GM23338 (cell line): ENCODE measurements around the gene ARID1B. TPM values are rescaled to one million over a fixed set of nuclear protein-coding genes. Genes with fewer than 3 reads are reported as not detected.

Experiments used
- ATAC-seq: fragments of 200-7000 bp; cut with Tn5 transposase; 3 replicates; pipeline ENCODE4 v1.9.1; 2020
- DNase-seq: peaks from one replicate; pipeline ENCODE4 v3.0.0-alpha.2; 2015; ENCODE audit warnings: low spot score
- H2AFZ ChIP-seq: fragments of 200-600 bp; sonication (generic); 2 replicates; pipeline ENCODE4 v1.8.0; 2016; ENCODE audit warnings: antibody characterized with exemption, mild to moderate bottlenecking, moderate library complexity
- H3F3A ChIP-seq: fragments of 200-600 bp; sonication (generic); replicated peaks from 2 replicates; pipeline ENCODE4 v1.8.0; 2017; ENCODE audit warnings: antibody characterized with exemption, mixed run types, low read depth
- H3K27ac ChIP-seq: fragments of 200-600 bp; sonication (generic); 2 replicates; pipeline ENCODE4 v1.6.1; 2016; ENCODE audit warnings: low read depth
- H3K27me3 ChIP-seq: fragments of 200-600 bp; sonication (generic); 2 replicates; pipeline ENCODE4 v1.8.0; 2016; ENCODE audit warnings: mild to moderate bottlenecking, mixed run types, moderate library complexity; ENCODE audit not compliant: insufficient read depth
- H3K36me3 ChIP-seq: fragments of 200-600 bp; sonication (generic); 2 replicates; pipeline ENCODE4 v1.8.0; 2016; ENCODE audit warnings: mild to moderate bottlenecking; ENCODE audit not compliant: insufficient read depth
- H3K4me1 ChIP-seq: fragments of 200-600 bp; sonication (generic); 2 replicates; pipeline ENCODE4 v1.8.0; 2016; ENCODE audit warnings: mild to moderate bottlenecking, moderate library complexity; ENCODE audit not compliant: insufficient read depth
- H3K4me2 ChIP-seq: fragments of 200-600 bp; sonication (generic); 2 replicates; pipeline ENCODE4 v1.7.1; 2017; ENCODE audit warnings: mixed run types
- H3K4me3 ChIP-seq: fragments of 200-600 bp; sonication (generic); 2 replicates; pipeline ENCODE4 v1.6.1; 2016; ENCODE audit warnings: mixed run types
- H3K79me2 ChIP-seq: fragments of 200-600 bp; sonication (generic); replicated peaks from 2 replicates; pipeline ENCODE4 v1.8.0; 2017; ENCODE audit warnings: mild to moderate bottlenecking; ENCODE audit not compliant: insufficient read depth
- H3K9me2 ChIP-seq: fragments of 200-600 bp; sonication (generic); 2 replicates; pipeline ENCODE4 v1.8.0; 2017; ENCODE audit not compliant: insufficient read depth
- H4K20me1 ChIP-seq: fragments of 200-600 bp; sonication (generic); replicated peaks from 2 replicates; pipeline ENCODE4 v1.8.0; 2017; ENCODE audit warnings: mild to moderate bottlenecking; ENCODE audit not compliant: insufficient read depth
- H3K27ac Mint-ChIP-seq: 2 replicates; pipeline ENCODE4 v1.8.0; 2020; ENCODE audit warnings: inconsistent platforms, mild to moderate bottlenecking, moderate library complexity, mixed read lengths
- H3K27me3 Mint-ChIP-seq: 3 replicates; pipeline ENCODE4 v1.8.0; 2022; ENCODE audit warnings: low read depth, mild to moderate bottlenecking, moderate library complexity, mixed read lengths, inconsistent platforms; ENCODE audit not compliant: insufficient read depth, poor library complexity
- H3K36me3 Mint-ChIP-seq: 3 replicates; pipeline ENCODE4 v1.8.0; 2021; ENCODE audit warnings: low read depth, mild to moderate bottlenecking, inconsistent platforms, moderate library complexity, mixed read lengths
- H3K4me1 Mint-ChIP-seq: 3 replicates; pipeline ENCODE4 v1.8.0; 2020; ENCODE audit warnings: mild to moderate bottlenecking, inconsistent platforms, mixed read lengths
- H3K4me3 Mint-ChIP-seq: 3 replicates; pipeline ENCODE4 v1.8.0; 2021; ENCODE audit warnings: moderate library complexity, mild to moderate bottlenecking, inconsistent platforms, mixed read lengths
- H3K9me3 Mint-ChIP-seq: 3 replicates; pipeline ENCODE4 v1.8.0; 2020; ENCODE audit warnings: moderate library complexity, mild to moderate bottlenecking, inconsistent platforms, mixed read lengths
- CREB1 ChIP-seq: fragments of 250-450 bp; sonication (Bioruptor Pico); IDR thresholded peaks from 2 replicates; pipeline ENCODE4 v1.5.0; 2020; ENCODE audit warnings: low read depth, mild to moderate bottlenecking, moderate library complexity
- EZH2 ChIP-seq: fragments of 200-600 bp; sonication (generic); IDR thresholded peaks from one replicate; pipeline ENCODE4 v1.8.0; 2017; ENCODE audit warnings: antibody characterized with exemption, mild to moderate bottlenecking, low read depth; ENCODE audit not compliant: unreplicated experiment
- EZH2phosphoT487 ChIP-seq: fragments of 200-600 bp; sonication (generic); IDR thresholded peaks from one replicate; pipeline ENCODE4 v1.8.1; 2018; ENCODE audit warnings: antibody characterized with exemption; ENCODE audit not compliant: unreplicated experiment
- JUNB ChIP-seq: IDR thresholded peaks from one replicate; pipeline ENCODE4 v1.6.1; 2016; ENCODE audit warnings: antibody characterized with exemption; ENCODE audit not compliant: unreplicated experiment
- NANOG ChIP-seq: IDR thresholded peaks from 2 replicates; pipeline ENCODE4 v1.6.1; 2016; ENCODE audit warnings: antibody characterized with exemption, borderline replicate concordance
- POLR2AphosphoS5 ChIP-seq: IDR thresholded peaks from 2 replicates; pipeline ENCODE4 v1.6.1; 2016; ENCODE audit warnings: antibody characterized with exemption, low read depth
- REST ChIP-seq: IDR thresholded peaks from one replicate; pipeline ENCODE4 v1.6.1; 2018; ENCODE audit warnings: antibody characterized with exemption; ENCODE audit not compliant: unreplicated experiment
- ZNF114 ChIP-seq: fragments of 250-450 bp; sonication (Bioruptor Pico); IDR thresholded peaks from 2 replicates; pipeline ENCODE4 v1.5.0; 2020; ENCODE audit warnings: mild to moderate bottlenecking, moderate library complexity
- polyA plus RNA-seq: library from polyadenylated mRNA; unstranded; fragments of >200 nt; fragmentation: Nextera tagmentation; extraction: Ambion mirVana; gene quantifications from 2 replicates; pipeline ENCODE4 v1.2.1, GENCODE V29; 2016
- total RNA-seq: library from RNA; depleted of rRNA; stranded (reverse); fragments of >200 nt; shearing (Covaris generic); gene quantifications from 2 replicates; pipeline ENCODE4 v1.2.3, GENCODE V29; 2014
- TF ChIP-seq, protein P1 (sequence below), 2 experiments: fragments of 200-600 bp in 1 of 2; sonication (generic) in 1 of 2; conservative IDR thresholded peaks; 2 replicates each; pipeline versions ENCODE4 v1.5.1 to v1.6.1; 2016 to 2017; ENCODE audit warnings: antibody characterized with exemption in 2 of 2, low read depth in 2 of 2, mild to moderate bottlenecking in 2 of 2, moderate library complexity in 1 of 2

ARID1B gene
- total and polyA plus RNA-seq, 2 experiments from 2014 or later, result 59.3 to 72.2 TPM

DNA sequence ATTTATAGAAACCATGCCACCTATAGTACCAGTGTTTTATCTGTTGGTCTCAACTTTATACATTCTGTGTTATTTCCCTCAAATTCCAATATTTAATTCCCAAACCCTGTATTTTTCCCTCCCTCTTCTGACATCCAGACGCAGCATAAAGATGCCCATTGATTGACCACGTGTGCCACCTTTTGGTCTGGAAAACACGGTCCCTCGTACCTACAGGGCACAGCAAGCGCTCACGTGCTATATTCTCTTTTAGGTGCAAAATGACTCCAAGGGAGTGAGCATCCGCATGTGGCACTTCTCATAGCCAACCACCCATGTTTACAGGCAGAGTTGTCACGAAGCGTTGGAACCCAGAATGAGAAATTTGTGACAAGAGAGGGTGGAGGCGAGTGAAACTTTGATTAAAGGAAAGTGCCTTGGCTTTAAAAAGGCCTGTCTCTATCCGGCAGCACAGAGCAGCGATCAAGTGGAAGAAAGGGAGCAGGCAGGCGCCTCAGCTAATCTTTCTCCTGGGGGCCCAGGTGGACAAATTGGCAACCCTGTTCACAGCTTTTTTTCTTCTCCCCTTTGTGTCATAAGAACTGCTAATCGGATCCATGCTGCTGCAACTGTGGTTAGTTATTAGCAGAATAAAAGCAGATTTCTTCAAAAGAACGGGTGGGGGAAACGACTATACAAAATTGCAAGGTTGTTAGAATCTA, 320.2 kb downstream of the ARID1B start:
- Histone ChIP-seq H3K4me1 (no peaks in the 10 kb centered on the region), H3K4me3 (no peak overlapping the region), H3K9me2 (no peaks in the 10 kb centered on the region), H3K27ac (peak overlapping the region; percentile 22; the same call in 1 of the 2 replicates), H3K36me3 (no peaks in the 10 kb centered on the region), H3F3A (no peaks in the 10 kb centered on the region), H3K27me3 (no peaks in the 10 kb centered on the region), H3K4me2 (no peak overlapping the region), H2AFZ (no peak overlapping the region), H4K20me1 (peaks cover 6% of the 10 kb centered on the region; the same call in 1 of the 2 replicates), H3K79me2 (peaks cover 1% of the 10 kb centered on the region; the same call in 1 of the 2 replicates)
- H3K36me3 Mint-ChIP-seq, result no peaks in the 10 kb centered on the region
- DNase-seq (no peak), ATAC-seq (no peak)
- H3K27ac Mint-ChIP-seq, result peak overlapping the region; percentile 34
- no peaks in the 10 kb centered on the region for H3K9me3 Mint-ChIP-seq
- H3K27me3 Mint-ChIP-seq, result peaks cover 2% of the 10 kb centered on the region
- H3K4me3 Mint-ChIP-seq, result no peak overlapping the region
- H3K4me1 Mint-ChIP-seq, result peaks cover 32% of the 10 kb centered on the region
- no peak for TF ChIP-seq EZH2phosphoT487
- TF ChIP-seq CREB1 (CRISPR knock-in tag), result no peak
- no peak for TF ChIP-seq JUNB

DNA sequence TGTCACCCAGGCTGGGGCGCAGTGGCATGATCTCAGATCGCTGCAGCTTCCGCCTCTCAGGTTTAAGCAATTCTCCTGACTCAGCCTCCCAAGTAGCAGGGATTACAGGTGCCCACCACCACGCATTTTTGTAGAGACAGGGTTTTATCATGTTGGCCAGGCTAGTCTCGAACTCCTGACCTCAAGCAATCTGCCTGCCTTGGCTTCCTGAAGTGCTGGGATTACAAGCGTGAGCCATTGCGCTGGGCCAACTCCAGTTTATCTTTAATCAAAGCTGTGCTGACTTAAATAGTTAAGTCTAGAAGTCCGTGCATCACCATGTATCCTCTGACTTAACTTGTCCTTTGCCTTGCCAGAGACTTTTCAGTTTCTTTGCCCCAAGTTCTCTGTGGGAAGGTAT, 321.8 kb downstream of the ARID1B start:
- DNase-seq (no peak), ATAC-seq (no peak)
- H3K79me2 ChIP-seq, result no peaks in the 10 kb centered on the region
- no peaks in the 10 kb centered on the region for H3K27me3 ChIP-seq
- no peak overlapping the region for H3K4me2 ChIP-seq
- Mint-ChIP-seq H3K4me1 (peaks cover 23% of the 10 kb centered on the region), H3K9me3 (no peaks in the 10 kb centered on the region), H3K27ac (no peak overlapping the region), H3K27me3 (peaks cover 2% of the 10 kb centered on the region), H3K4me3 (no peak overlapping the region), H3K36me3 (no peaks in the 10 kb centered on the region)
- TF ChIP-seq EZH2 (no peak), NANOG (no peak)
- peaks cover 6% of the 10 kb centered on the region; the same call in 1 of the 2 replicates for H4K20me1 ChIP-seq
- no peak overlapping the region for H3K27ac ChIP-seq
- no peaks in the 10 kb centered on the region for H3F3A ChIP-seq
- no peaks in the 10 kb centered on the region for H3K9me2 ChIP-seq
- no peaks in the 10 kb centered on the region for H3K4me1 ChIP-seq
- H3K4me3 ChIP-seq, result no peak overlapping the region
- H3K36me3 ChIP-seq, result no peaks in the 10 kb centered on the region
- H2AFZ ChIP-seq, result no peak overlapping the region

DNA sequence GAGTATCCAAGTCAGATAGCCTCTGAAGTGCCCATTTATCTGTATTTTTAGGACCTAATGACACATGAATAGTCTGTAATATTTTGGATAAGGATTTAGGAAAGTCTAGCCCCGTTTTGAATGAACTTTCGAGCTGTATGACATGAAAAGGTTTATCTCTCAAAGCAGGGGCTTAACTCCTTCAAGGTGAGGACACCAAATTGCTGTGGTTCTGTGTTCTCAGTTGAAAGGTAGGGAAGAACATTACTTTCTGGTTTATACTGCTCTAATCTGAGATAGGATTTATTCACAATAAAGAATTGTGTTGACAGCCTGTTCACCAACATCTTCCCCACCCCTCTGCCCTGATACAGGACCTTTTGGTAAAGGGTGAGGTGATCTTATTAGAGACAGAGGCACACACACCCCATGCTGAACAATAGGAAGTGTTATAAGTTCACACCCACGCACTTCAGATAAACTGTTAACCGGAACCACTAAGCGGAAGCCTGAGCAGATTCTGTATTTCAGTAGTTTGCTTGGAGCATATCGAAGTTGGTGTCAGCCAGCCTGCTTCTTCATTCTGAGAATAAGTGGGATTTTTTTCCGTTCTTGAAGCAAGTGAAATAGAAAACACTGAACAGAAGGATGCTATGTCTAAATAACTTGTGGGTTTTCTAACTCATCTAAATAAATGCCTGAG, 322.9 kb downstream of the ARID1B start:
- Histone ChIP-seq H3K36me3 (no peaks in the 10 kb centered on the region), H3K27me3 (no peaks in the 10 kb centered on the region), H3K4me3 (no peak overlapping the region), H3F3A (no peaks in the 10 kb centered on the region), H3K27ac (no peak overlapping the region), H3K9me2 (no peaks in the 10 kb centered on the region), H3K4me1 (no peaks in the 10 kb centered on the region), H3K4me2 (no peak overlapping the region), H4K20me1 (peaks cover 6% of the 10 kb centered on the region; the same call in 1 of the 2 replicates), H2AFZ (no peak overlapping the region), H3K79me2 (no peaks in the 10 kb centered on the region)
- TF ChIP-seq, protein P1, sequence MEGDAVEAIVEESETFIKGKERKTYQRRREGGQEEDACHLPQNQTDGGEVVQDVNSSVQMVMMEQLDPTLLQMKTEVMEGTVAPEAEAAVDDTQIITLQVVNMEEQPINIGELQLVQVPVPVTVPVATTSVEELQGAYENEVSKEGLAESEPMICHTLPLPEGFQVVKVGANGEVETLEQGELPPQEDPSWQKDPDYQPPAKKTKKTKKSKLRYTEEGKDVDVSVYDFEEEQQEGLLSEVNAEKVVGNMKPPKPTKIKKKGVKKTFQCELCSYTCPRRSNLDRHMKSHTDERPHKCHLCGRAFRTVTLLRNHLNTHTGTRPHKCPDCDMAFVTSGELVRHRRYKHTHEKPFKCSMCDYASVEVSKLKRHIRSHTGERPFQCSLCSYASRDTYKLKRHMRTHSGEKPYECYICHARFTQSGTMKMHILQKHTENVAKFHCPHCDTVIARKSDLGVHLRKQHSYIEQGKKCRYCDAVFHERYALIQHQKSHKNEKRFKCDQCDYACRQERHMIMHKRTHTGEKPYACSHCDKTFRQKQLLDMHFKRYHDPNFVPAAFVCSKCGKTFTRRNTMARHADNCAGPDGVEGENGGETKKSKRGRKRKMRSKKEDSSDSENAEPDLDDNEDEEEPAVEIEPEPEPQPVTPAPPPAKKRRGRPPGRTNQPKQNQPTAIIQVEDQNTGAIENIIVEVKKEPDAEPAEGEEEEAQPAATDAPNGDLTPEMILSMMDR (conservative IDR thresholded peaks at IDR 0.05; ENCODE audit: low read depth in 2 of 2), result no peak
- TF ChIP-seq ZNF114 (CRISPR knock-in tag) (no peak), POLR2AphosphoS5 (no peak), NANOG (no peak), REST (no peak)
- peaks cover 2% of the 10 kb centered on the region for H3K27me3 Mint-ChIP-seq
- H3K36me3 Mint-ChIP-seq, result no peaks in the 10 kb centered on the region
- no peak for ATAC-seq
- peaks cover 15% of the 10 kb centered on the region for H3K4me1 Mint-ChIP-seq
- no peak overlapping the region for H3K27ac Mint-ChIP-seq
- no peaks in the 10 kb centered on the region for H3K9me3 Mint-ChIP-seq
- H3K4me3 Mint-ChIP-seq, result no peak overlapping the region
- no peak for DNase-seq
